NCI-H128 (cell line): Measurements from ENCODE around the gene SLX9.

Source experiments
- DNase-seq: peaks from one replicate; lab custom pipeline; 2025; ENCODE audit not compliant: unreplicated experiment; lab: John Stamatoyannopoulos, UW

The SLX9 gene, protein sequence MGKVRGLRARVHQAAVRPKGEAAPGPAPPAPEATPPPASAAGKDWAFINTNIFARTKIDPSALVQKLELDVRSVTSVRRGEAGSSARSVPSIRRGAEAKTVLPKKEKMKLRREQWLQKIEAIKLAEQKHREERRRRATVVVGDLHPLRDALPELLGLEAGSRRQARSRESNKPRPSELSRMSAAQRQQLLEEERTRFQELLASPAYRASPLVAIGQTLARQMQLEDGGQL

DNA sequence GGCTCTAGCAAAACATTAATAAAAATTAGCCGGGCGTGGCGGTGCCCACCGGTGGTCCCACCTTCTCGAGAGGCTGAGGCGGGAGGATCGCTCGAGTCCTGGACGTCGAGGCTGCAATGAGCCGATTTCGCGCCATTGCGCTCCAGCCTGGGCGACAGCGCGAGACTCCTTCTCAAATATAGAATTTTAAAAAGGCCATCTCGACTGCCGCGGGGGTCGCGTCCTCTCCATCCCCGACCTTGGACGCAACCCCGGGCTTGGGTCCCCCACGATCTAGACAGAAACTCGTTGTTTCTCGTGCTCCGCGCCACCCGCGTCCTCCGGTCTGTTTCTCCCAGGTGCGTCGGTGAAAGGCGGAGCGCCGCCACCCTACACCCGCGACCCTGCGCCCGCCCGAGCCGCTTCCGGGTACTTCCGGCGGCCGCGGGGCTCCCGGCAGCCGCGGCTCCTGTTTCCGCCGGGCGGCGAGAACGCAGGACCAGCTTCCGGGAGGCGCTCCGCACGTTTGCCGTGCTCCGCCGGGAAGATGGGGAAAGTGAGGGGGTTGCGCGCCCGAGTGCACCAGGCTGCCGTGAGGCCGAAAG, at the start of gene SLX9:
SLX9 (plus strand) TSS at position 498 of the 584 bp plus-strand sequence; CDS start at position 527, 29 bp downstream.
- DNase-seq, result peak; percentile 55

GRCh38 chr21:44890338-44890931, 49.4 kb upstream of the SLX9 start:
- DNase-seq, result no peak

DNA sequence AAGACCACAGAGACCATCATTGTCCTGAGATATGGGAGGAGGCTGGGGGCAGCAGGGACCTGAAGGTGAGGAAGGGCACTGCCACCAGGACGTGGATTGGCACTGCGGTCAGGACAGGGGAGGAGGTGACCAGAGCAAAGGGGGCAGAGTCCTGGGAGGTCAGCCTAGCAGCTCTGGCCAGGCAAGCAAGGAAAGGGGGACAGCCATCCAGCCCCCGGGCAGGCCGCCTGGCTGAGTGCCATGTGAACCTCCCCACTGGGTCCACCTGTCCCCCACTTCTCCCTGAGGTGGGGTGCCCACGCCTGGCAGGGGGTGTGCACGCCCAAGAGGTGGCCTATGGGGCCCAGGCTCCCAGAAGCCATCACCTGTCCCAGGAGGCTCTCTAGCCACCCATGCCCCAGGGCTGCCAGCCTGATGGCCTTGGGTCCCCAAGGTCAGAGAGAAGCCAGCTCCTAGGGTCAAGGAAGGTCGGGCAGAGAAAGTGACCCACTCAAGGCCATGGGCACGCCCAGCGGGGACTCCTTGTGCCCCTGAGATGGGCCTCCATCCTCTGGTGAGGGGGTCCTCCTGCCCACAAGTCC, 48.8 kb upstream of the SLX9 start:
- no peak for DNase-seq

- no peak for DNase-seq
Measured at GRCh38 chr21:44891631-44892031, 48.2 kb upstream of the SLX9 start.

GRCh38 chr21:44892095-44892494, 47.7 kb upstream of the SLX9 start:
- no peak for DNase-seq

GRCh38 chr21:44892536-44893277, 47.1 kb upstream of the SLX9 start:
- peak; percentile 25 for DNase-seq

- DNase-seq, result no peak
Measured at GRCh38 chr21:44893278-44893556, 46.6 kb upstream of the SLX9 start.

- no peak for DNase-seq
Measured at GRCh38 chr21:44893948-44894656, 45.7 kb upstream of the SLX9 start.

GRCh38 chr21:44894687-44895302, 45.0 kb upstream of the SLX9 start:
- DNase-seq, result no peak

DNA sequence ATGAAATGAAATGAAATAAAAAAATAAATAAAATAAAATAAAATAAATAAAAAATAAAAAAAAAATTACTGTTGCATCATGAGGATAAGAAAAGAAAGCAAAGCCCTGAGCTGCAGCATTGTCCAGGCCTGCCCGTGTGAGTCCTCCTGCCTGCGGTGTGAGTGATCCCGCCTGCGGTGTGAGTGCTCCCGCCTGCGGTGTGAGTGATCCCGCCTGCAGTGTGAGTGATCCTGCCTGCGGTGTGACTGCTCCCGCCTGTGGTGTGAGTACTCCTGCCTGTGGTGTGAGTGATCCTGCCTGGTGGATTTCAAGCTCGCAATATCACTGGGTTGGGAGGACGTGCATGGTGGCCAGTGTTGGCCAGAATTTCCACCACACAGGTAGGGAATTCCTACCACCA, 44.0 kb upstream of the SLX9 start:
- no peak for DNase-seq

GRCh38 chr21:44896561-44897286, 43.1 kb upstream of the SLX9 start:
- DNase-seq, result no peak

DNA sequence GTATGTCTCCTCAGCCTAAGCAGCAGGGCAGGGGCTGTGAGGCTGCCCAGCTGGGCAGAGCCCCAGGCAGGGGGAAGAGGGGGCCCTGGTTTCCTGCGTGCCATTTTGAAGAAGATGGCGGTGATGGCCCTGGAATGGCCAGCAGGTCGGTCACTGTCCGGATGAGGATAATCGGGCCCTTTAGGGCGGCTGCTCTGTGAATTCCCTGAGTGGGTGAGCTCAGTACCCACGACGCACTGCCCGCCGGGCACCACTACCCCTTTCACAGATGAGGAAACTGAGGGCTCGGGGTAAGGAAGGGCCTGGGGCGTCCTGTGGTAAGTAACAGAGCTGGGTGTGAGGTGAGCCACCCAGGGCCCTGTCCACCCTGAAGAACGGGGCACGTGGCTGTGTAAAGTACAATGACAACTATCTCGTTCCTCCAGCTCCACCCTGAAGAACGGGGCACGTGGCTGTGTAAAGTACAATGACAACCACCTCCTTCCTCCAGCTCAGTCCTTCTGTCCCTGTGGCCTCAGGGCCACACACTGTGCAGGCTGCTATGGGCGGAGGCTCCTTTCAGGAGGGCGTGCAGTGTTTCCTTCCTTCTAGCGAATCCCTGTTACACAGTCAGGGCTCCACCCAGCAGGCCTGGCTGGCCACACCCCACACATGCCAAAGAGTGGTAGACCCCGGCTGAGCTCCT, 42.4 kb upstream of the SLX9 start:
- no peak for DNase-seq

GRCh38 chr21:44898011-44898488, 41.8 kb upstream of the SLX9 start:
- no peak for DNase-seq

- no peak for DNase-seq
Measured at GRCh38 chr21:44898851-44899767, 40.7 kb upstream of the SLX9 start.

DNA sequence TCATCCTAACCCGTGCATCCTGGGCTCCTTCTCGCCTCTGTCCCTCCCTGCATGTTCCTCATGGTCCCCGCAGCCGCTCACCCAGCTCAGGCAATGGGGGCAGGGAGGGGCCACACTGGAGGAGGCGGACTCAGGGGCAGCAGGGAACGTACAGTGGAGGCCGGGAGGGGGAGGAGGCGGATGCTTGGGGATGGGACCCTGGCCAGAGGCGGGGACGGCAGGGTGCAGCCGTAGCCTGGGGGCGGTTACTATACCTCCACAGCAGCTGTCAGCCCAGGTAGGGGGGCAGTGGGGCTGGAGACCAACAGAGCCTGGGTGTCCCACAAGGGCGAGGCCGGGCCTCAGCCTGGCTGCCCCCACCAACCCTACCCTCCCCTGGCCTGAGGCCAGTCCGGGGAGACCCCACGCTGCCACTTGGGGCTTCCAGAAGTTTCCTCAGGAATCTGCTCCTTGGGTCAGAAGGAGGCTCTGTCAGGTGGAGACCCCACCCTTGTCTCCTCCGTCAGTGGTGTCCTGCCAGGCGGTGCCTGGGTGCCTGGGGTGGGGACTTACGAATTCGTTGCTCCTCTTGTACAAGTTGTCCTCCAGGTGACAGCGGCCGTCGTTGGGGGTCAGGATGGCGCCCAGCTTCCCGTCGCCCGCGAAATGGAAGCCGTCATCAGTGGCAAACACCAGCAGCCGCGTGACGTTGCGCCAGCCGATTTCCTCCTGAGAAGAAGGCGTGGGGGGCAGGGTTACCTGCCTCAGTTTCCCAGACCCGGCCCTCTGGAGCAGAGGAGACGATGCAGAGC, 39.9 kb upstream of the SLX9 start:
- no peak for DNase-seq

- DNase-seq, result no peak
Measured at GRCh38 chr21:44900559-44901251, 39.1 kb upstream of the SLX9 start.
